Fibroblast of mammary gland (primary cell): ENCODE measurements around the gene PICK1.

Experiments
- DNase-seq: peaks from one replicate; pipeline ENCODE4 v3.0.0-alpha.2; 2010; ENCODE audit warnings: low read depth
- H3K4me3 ChIP-seq: 2 replicates; pipeline ENCODE4 v1.5.1; 2011; ENCODE audit warnings: low read depth, mild to moderate bottlenecking, low read length, moderate library complexity; ENCODE audit not compliant: control insufficient read depth
- TF ChIP-seq, protein P1 (sequence below): conservative IDR thresholded peaks from 2 replicates; pipeline ENCODE4 v1.5.1; 2011; ENCODE audit warnings: low read depth, low read length, inconsistent platforms; ENCODE audit not compliant: control insufficient read depth, insufficient read depth

The PICK1 gene

DNA sequence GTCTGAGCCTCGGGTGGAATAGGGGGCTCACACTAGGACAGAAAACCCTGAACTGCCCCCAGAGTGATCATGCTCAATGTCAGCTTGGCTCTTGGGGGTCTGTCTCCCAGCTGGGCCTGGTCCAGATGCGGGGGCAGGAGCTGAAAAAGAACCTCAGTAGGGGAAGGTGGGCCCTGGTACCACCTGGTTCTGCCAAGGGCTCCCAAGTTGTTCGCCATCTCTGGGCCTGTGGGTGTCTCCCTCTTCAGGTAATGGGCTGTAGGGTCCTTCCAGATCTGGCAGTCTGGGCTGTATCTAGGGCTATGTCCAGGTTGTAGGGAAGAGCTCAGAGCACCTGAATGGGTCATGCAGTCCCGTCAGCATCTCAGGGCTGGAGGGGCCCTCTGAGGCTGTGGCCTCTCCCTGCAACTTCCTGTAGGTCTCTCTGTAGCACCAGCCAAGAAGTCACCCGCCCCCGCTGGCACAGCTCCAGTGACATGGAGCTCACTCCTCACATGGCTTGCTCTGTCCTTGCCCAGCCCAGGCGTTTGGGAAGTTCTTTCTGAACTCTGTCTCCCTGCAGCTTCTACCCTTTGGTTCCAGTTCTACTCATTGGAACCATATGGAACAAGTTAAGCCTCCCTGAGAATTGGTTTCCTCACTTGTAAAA, 39.8 kb upstream of the PICK1 start:
- DNase-seq: peak; percentile 72
- no peak overlapping the region for H3K4me3 ChIP-seq
- TF ChIP-seq, protein P1, sequence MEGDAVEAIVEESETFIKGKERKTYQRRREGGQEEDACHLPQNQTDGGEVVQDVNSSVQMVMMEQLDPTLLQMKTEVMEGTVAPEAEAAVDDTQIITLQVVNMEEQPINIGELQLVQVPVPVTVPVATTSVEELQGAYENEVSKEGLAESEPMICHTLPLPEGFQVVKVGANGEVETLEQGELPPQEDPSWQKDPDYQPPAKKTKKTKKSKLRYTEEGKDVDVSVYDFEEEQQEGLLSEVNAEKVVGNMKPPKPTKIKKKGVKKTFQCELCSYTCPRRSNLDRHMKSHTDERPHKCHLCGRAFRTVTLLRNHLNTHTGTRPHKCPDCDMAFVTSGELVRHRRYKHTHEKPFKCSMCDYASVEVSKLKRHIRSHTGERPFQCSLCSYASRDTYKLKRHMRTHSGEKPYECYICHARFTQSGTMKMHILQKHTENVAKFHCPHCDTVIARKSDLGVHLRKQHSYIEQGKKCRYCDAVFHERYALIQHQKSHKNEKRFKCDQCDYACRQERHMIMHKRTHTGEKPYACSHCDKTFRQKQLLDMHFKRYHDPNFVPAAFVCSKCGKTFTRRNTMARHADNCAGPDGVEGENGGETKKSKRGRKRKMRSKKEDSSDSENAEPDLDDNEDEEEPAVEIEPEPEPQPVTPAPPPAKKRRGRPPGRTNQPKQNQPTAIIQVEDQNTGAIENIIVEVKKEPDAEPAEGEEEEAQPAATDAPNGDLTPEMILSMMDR: no peak

GRCh38 chr22:38017939-38018885, 39.0 kb upstream of the PICK1 start:
- TF ChIP-seq, protein P1: no peak
- no peak for DNase-seq
- no peak overlapping the region for H3K4me3 ChIP-seq

- DNase-seq: no peak
- TF ChIP-seq, protein P1: no peak
- no peak overlapping the region for H3K4me3 ChIP-seq
Observed at GRCh38 chr22:38018938-38019827, 38.0 kb upstream of the PICK1 start.

GRCh38 chr22:38021206-38021605, 36.0 kb upstream of the PICK1 start:
- DNase-seq: no peak
- TF ChIP-seq, protein P1: no peak
- H3K4me3 ChIP-seq: no peak overlapping the region

- TF ChIP-seq, protein P1: no peak
Observed at GRCh38 chr22:38023045-38023444, 34.2 kb upstream of the PICK1 start.

DNA sequence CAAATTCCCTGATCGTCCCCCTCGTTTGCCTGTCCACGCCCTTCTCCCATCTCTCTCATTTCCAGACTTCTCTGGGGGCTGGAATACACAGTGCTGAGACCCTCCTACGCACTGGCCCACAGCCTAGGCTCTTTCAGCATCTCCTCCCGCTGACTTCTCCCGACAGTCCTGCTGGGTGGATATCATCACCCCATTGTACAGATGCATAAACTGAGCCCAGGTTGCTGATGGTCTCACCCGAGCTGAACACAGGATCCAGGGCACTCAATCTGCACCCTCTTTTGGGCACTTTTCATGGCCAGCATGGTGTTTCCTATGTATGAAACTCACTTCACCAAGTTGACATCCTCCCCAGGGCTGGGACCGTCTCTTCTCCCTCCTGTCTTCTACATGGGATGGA, 31.7 kb upstream of the PICK1 start:
- DNase-seq: no peak
- no peak overlapping the region for H3K4me3 ChIP-seq
- TF ChIP-seq, protein P1: no peak

More at GRCh38 chr22:38023045-38023444, 34.2 kb upstream of the PICK1 start:
- H3K4me3 ChIP-seq: no peak overlapping the region
- no peak for DNase-seq
